GM06990 (cell line): ENCODE data around the gene DESI1.

Experiments used
- DNase-seq: peaks from one replicate; pipeline ENCODE4 v3.0.0-alpha.2; 2011; ENCODE audit not compliant: insufficient read length; ENCODE audit errors: extremely low read depth
- H3K27me3 ChIP-seq: replicated peaks from 2 replicates; pipeline ENCODE4 v1.6.0; 2011; ENCODE audit warnings: low read length; ENCODE audit not compliant: control insufficient read depth, insufficient read depth
- H3K36me3 ChIP-seq: 2 replicates; pipeline ENCODE4 v1.5.1; 2011; ENCODE audit warnings: low read length; ENCODE audit not compliant: control insufficient read depth, insufficient read depth
- H3K4me3 ChIP-seq: replicated peaks from 2 replicates; pipeline ENCODE4 v1.5.1; 2011; ENCODE audit warnings: low read depth, mild to moderate bottlenecking, control low read depth, low read length
- CTCF ChIP-seq: IDR thresholded peaks from 2 replicates; pipeline ENCODE4 v1.5.1; 2011; ENCODE audit warnings: low read length, control low read depth, mild to moderate bottlenecking, inconsistent platforms; ENCODE audit not compliant: insufficient read depth, poor library complexity, severe bottlenecking

DESI1 gene

GRCh38 chr22:41654322-41654721 is 33.5 kb upstream of the DESI1 start:
- Histone ChIP-seq H3K27me3 (no peaks in the 10 kb centered on the region), H3K36me3 (peaks cover 45% of the 10 kb centered on the region), H3K4me3 (no peak overlapping the region)
- DNase-seq, result no peak
- no peak for TF ChIP-seq CTCF

GRCh38 chr22:41650821-41651220 is 30.0 kb upstream of the DESI1 start:
- no peak for TF ChIP-seq CTCF
- Histone ChIP-seq H3K4me3 (no peak overlapping the region), H3K36me3 (peaks cover 43% of the 10 kb centered on the region), H3K27me3 (no peaks in the 10 kb centered on the region)
- DNase-seq, result no peak

- Histone ChIP-seq H3K36me3 (peaks cover 43% of the 10 kb centered on the region), H3K4me3 (no peak overlapping the region), H3K27me3 (no peaks in the 10 kb centered on the region)
- no peak for TF ChIP-seq CTCF
- DNase-seq, result no peak
Measured at GRCh38 chr22:41650229-41650628, 29.4 kb upstream of the DESI1 start.

- no peak for DNase-seq
- H3K4me3 ChIP-seq, result no peak overlapping the region
- H3K36me3 ChIP-seq, result peaks cover 29% of the 10 kb centered on the region
- H3K27me3 ChIP-seq, result no peaks in the 10 kb centered on the region
- TF ChIP-seq CTCF, result no peak
Measured at GRCh38 chr22:41648432-41648831, 27.6 kb upstream of the DESI1 start.

GRCh38 chr22:41647771-41648170 is 26.9 kb upstream of the DESI1 start:
- Histone ChIP-seq H3K27me3 (no peaks in the 10 kb centered on the region), H3K4me3 (no peak overlapping the region), H3K36me3 (peaks cover 26% of the 10 kb centered on the region)
- DNase-seq, result no peak
- no peak for TF ChIP-seq CTCF
